OCI-LY3 (cell line): ENCODE measurements around the gene SLC43A1.

Experiments used
- H2AFZ ChIP-seq: fragments of 200-600, 300-600 bp; shearing (Covaris generic); 2 replicates; pipeline ENCODE4 v1.6.0; 2014; ENCODE audit warnings: antibody characterized with exemption, low read depth, low read length
- H3K27ac ChIP-seq: fragments of 200-600, 300-600 bp; sonication (generic); 2 replicates; pipeline ENCODE4 v1.5.1; 2014; ENCODE audit warnings: mild to moderate bottlenecking, low read length, moderate library complexity, mixed read lengths
- H3K27me3 ChIP-seq: fragments of 200-600, 300-600 bp; sonication (generic); 2 replicates; pipeline ENCODE4 v1.6.1; 2014; ENCODE audit warnings: low read depth, low read length, mixed read lengths
- H3K36me3 ChIP-seq: fragments of 200-600, 300-600 bp; sonication (generic); replicated peaks from 2 replicates; pipeline ENCODE3; 2014; ENCODE audit warnings: low read depth, low read length, mixed read lengths
- H3K4me1 ChIP-seq: fragments of 300-600, 200-600 bp; sonication (generic); 2 replicates; pipeline ENCODE4 v1.6.1; 2014; ENCODE audit warnings: low read length, mixed read lengths
- H3K4me2 ChIP-seq: fragments of 200-600, 300-600 bp; sonication (generic); 2 replicates; pipeline ENCODE4 v1.6.1; 2014; ENCODE audit warnings: low read length, mixed read lengths
- H3K4me3 ChIP-seq: fragments of 300-600, 200-600 bp; sonication (generic); 2 replicates; pipeline ENCODE4 v1.5.1; 2014; ENCODE audit warnings: antibody characterized with exemption, mild to moderate bottlenecking, low read length, moderate library complexity
- H3K79me2 ChIP-seq: fragments of 300-600, 200-600 bp; shearing (Covaris generic); 2 replicates; pipeline ENCODE4 v1.6.1; 2014; ENCODE audit warnings: mild to moderate bottlenecking, low read length, mixed read lengths
- H3K9ac ChIP-seq: fragments of 300-600, 200-600 bp; shearing (Covaris generic); 2 replicates; pipeline ENCODE4 v1.6.0; 2014; ENCODE audit warnings: mild to moderate bottlenecking, low read length, moderate library complexity
- H3K9me3 ChIP-seq: fragments of 200-600, 300-600 bp; shearing (Covaris generic); 2 replicates; pipeline ENCODE4 v1.6.1; 2014; ENCODE audit warnings: low read length, mixed read lengths; ENCODE audit not compliant: insufficient read depth
- H4K20me1 ChIP-seq: fragments of 200-600, 300-600 bp; sonication (generic); 2 replicates; pipeline ENCODE4 v1.6.1; 2016; ENCODE audit warnings: low read length, mixed read lengths; ENCODE audit not compliant: insufficient read depth
- EZH2phosphoT487 ChIP-seq: fragments of 200-600 bp; shearing (Covaris generic); IDR thresholded peaks from 2 replicates; pipeline ENCODE4 v1.6.1; 2018; ENCODE audit warnings: antibody characterized with exemption, mixed run types, low read depth
- TF ChIP-seq, protein P1 (sequence below): fragments of 200-600, 300-600 bp; sonication (generic); IDR thresholded peaks from 2 replicates; pipeline ENCODE4 v1.5.1; 2014; ENCODE audit warnings: antibody characterized with exemption, low read length, low read depth

SLC43A1 gene

DNA sequence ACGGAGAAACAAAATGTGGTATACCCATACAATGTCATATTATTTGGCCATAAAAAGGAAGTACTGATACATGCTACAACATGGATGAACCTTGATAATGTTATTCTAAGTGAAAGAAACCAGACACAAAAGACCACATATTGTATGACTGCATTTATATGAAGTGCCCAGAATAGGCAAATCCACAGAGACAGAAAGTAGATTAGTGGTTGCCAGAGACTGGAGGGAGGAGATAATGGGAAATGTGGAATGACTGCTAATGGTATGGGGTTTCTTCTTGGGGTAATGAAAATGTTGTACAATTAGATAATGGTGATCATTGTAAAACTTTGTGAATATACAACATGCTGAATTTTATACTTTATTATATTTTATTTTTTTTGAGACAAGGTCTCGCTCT, 5.6 kb upstream of the SLC43A1 start:
- Histone ChIP-seq H3K79me2 (peaks cover 1% of the 10 kb centered on the region), H3K4me2 (no peak overlapping the region), H3K4me3 (no peak overlapping the region), H4K20me1 (no peaks in the 10 kb centered on the region), H3K36me3 (peaks cover 11% of the 10 kb centered on the region), H3K27ac (no peak overlapping the region), H2AFZ (no peak overlapping the region), H3K9ac (no peak overlapping the region), H3K4me1 (peaks cover 7% of the 10 kb centered on the region; the same call in 1 of the 2 replicates), H3K27me3 (no peaks in the 10 kb centered on the region), H3K9me3 (no peaks in the 10 kb centered on the region)
- TF ChIP-seq EZH2phosphoT487: no peak
- TF ChIP-seq, protein P1, sequence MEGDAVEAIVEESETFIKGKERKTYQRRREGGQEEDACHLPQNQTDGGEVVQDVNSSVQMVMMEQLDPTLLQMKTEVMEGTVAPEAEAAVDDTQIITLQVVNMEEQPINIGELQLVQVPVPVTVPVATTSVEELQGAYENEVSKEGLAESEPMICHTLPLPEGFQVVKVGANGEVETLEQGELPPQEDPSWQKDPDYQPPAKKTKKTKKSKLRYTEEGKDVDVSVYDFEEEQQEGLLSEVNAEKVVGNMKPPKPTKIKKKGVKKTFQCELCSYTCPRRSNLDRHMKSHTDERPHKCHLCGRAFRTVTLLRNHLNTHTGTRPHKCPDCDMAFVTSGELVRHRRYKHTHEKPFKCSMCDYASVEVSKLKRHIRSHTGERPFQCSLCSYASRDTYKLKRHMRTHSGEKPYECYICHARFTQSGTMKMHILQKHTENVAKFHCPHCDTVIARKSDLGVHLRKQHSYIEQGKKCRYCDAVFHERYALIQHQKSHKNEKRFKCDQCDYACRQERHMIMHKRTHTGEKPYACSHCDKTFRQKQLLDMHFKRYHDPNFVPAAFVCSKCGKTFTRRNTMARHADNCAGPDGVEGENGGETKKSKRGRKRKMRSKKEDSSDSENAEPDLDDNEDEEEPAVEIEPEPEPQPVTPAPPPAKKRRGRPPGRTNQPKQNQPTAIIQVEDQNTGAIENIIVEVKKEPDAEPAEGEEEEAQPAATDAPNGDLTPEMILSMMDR: no peak

DNA sequence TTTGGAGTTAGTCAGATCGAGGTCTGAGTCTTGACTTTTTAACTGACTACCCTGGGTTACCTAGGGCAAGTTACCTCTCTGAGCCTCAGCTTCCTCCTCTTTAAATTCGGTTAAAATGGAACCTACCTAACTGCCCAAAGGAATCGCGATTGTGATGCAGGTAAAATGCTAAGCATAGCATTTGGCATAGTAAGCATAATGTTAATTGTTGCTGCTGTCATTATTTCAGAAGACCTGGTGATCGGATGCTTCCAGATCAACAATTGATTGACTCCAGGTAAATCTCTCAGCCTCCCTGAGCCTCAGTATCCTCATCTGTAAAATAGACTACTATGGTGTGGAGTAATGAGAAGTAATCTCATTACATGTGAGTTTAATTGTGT, 550 bp upstream of the SLC43A1 start:
- H3K79me2 ChIP-seq: peaks cover 51% of the 10 kb centered on the region
- H3K36me3 ChIP-seq: peaks cover 13% of the 10 kb centered on the region
- peaks cover 6% of the 10 kb centered on the region; the same call in 1 of the 2 replicates for H4K20me1 ChIP-seq
- peaks cover 19% of the 10 kb centered on the region for H3K4me1 ChIP-seq
- no peaks in the 10 kb centered on the region for H3K27me3 ChIP-seq
- peak overlapping the region; percentile 95 for H2AFZ ChIP-seq
- TF ChIP-seq, protein P1: no peak
- no peak for TF ChIP-seq EZH2phosphoT487
- peak overlapping the region; percentile 80 for H3K4me2 ChIP-seq
- peak overlapping the region; percentile 86 for H3K9ac ChIP-seq
- peak overlapping the region; percentile 89 for H3K4me3 ChIP-seq
- H3K27ac ChIP-seq: peak overlapping the region; percentile 56; the same call in 1 of the 2 replicates
- H3K9me3 ChIP-seq: no peaks in the 10 kb centered on the region

DNA sequence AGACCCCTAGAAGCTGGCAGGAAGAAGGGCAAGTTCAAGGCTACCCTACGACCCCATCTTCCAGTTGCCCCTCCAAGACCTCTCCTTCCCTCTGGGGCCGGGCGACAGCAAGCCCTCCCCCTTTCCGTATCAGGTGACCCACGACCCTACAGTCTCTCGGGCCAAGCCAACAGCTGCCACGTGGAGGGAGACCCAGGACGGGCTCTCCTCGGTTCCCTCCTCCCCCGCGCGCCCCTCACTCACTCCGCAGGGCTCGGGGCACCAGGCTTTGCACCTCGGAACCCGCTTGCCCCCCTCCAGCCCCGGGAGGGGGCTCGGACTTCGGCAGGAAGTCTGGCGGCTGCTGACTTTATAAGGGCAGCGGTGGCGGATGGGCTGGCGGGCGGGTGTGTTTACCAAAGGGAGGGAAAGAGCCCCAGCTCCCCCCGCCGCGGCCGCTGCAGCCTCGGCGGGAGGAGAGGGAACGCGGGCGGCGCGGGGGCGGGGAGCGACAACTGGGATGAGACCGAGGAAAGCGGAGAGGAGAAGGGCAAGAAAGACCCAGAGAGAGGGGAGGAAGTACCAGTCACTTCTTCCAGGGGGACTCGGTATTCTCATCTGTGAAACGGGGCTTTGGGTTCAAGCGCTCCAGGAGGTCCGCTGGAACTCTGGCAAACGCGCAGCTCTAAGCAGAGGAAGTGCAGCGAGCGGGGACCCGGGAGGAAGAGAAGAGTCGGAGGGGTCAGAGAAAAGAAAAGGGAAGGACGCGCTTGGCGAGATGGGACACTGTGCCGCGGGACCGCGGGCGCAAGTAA, 767 bp downstream of the SLC43A1 start:
- Histone ChIP-seq H4K20me1 (peaks cover 6% of the 10 kb centered on the region; the same call in 1 of the 2 replicates), H3K36me3 (peaks cover 13% of the 10 kb centered on the region), H3K27ac (peak overlapping the region; percentile 56), H2AFZ (peak overlapping the region; percentile 52), H3K4me2 (peak overlapping the region; percentile 80), H3K9ac (peak overlapping the region; percentile 86), H3K4me1 (peaks cover 19% of the 10 kb centered on the region), H3K27me3 (no peaks in the 10 kb centered on the region), H3K4me3 (peak overlapping the region; percentile 89), H3K9me3 (no peaks in the 10 kb centered on the region), H3K79me2 (peaks cover 56% of the 10 kb centered on the region)
- TF ChIP-seq EZH2phosphoT487: no peak
- TF ChIP-seq, protein P1: no peak

DNA sequence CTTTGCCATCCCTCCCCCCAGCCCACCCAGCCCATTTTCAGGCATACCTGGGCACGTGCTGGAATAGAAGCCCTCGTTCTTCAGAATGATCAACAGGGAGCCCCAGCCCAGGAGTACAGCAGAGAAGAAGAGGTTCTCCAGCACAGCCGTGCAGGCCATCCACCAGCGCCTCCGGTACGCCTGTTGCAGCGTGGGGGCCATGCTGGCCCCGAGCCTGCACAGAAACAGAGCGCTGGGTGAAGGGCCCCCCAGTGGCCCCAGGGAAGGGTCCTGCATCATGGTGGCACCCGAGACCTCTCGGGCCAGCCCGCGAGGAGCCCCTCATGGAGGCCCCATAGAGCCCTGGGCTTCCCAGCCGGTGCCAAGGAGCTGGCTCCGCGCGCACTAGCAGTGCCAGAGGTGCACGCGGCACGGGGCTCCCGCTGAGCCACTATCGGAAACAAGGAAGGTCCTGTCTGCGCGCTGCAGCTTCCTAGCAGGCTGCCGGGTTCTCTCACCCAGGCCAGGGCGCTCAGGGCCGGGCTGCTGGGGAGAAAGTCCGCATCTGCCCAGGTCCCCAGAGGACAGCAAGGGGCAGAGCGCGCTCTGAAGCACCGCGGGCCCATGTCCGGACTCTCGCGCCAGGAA, 1.5 kb downstream of the SLC43A1 start:
- no peaks in the 10 kb centered on the region for H3K27me3 ChIP-seq
- peaks cover 19% of the 10 kb centered on the region for H3K4me1 ChIP-seq
- TF ChIP-seq, protein P1: no peak
- no peak for TF ChIP-seq EZH2phosphoT487
- H3K4me2 ChIP-seq: peak overlapping the region; percentile 80
- H3K9ac ChIP-seq: peak overlapping the region; percentile 86
- H3K36me3 ChIP-seq: peaks cover 13% of the 10 kb centered on the region
- H3K79me2 ChIP-seq: peaks cover 59% of the 10 kb centered on the region
- H3K9me3 ChIP-seq: no peaks in the 10 kb centered on the region
- peak overlapping the region; percentile 89 for H3K4me3 ChIP-seq
- H3K27ac ChIP-seq: peak overlapping the region; percentile 56
- H4K20me1 ChIP-seq: peaks cover 6% of the 10 kb centered on the region; the same call in 1 of the 2 replicates
- peak overlapping the region; percentile 52 for H2AFZ ChIP-seq
